PFSK-1 (cell line): ENCODE measurements around the gene MYO7A.

Experiments used
- POLR2AphosphoS5 ChIP-seq: IDR thresholded peaks from 2 replicates; pipeline ENCODE4 v1.6.1; 2012; ENCODE audit warnings: low read depth, mild to moderate bottlenecking, control low read depth, low read length, moderate library complexity
- SIN3A ChIP-seq: IDR thresholded peaks from 2 replicates; pipeline ENCODE4 v1.6.1; 2012; ENCODE audit warnings: mild to moderate bottlenecking, low read length, moderate library complexity, borderline replicate concordance; ENCODE audit not compliant: insufficient read depth
- TAF1 ChIP-seq: IDR thresholded peaks from 2 replicates; pipeline ENCODE4 v1.6.1; 2012; ENCODE audit warnings: low read length, control low read depth, borderline replicate concordance; ENCODE audit not compliant: insufficient read depth
- TF ChIP-seq, protein P1 (sequence below), 2 experiments: IDR thresholded peaks; 2 replicates each; pipeline versions ENCODE4 v1.6.1 to v1.8.0; 2011 to 2012; ENCODE audit warnings: low read depth in 2 of 2, low read length in 2 of 2, control low read depth in 1 of 2, inconsistent platforms in 1 of 2, mild to moderate bottlenecking in 1 of 2, moderate library complexity in 1 of 2; ENCODE audit not compliant: insufficient read depth in 1 of 2

DNA sequence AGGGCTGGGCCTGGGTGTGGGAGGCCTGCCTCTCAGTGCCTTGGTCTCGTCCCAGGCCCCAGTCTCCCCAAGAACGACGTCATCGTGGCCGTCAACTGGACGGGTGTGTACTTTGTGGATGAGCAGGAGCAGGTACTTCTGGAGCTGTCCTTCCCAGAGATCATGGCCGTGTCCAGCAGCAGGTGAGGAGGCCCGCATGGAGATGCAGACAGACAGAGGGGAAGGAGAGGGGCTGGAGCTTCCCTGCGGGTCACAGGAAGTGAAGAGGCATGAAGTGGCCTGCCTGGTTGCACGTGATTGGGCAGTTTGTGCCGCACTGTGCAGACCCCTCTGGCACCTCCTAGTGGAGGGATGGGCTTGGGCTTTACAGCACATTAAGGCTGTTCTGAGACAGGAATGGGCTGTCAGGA is 70.4 kb downstream of the MYO7A start:
- TF ChIP-seq, protein P1, sequence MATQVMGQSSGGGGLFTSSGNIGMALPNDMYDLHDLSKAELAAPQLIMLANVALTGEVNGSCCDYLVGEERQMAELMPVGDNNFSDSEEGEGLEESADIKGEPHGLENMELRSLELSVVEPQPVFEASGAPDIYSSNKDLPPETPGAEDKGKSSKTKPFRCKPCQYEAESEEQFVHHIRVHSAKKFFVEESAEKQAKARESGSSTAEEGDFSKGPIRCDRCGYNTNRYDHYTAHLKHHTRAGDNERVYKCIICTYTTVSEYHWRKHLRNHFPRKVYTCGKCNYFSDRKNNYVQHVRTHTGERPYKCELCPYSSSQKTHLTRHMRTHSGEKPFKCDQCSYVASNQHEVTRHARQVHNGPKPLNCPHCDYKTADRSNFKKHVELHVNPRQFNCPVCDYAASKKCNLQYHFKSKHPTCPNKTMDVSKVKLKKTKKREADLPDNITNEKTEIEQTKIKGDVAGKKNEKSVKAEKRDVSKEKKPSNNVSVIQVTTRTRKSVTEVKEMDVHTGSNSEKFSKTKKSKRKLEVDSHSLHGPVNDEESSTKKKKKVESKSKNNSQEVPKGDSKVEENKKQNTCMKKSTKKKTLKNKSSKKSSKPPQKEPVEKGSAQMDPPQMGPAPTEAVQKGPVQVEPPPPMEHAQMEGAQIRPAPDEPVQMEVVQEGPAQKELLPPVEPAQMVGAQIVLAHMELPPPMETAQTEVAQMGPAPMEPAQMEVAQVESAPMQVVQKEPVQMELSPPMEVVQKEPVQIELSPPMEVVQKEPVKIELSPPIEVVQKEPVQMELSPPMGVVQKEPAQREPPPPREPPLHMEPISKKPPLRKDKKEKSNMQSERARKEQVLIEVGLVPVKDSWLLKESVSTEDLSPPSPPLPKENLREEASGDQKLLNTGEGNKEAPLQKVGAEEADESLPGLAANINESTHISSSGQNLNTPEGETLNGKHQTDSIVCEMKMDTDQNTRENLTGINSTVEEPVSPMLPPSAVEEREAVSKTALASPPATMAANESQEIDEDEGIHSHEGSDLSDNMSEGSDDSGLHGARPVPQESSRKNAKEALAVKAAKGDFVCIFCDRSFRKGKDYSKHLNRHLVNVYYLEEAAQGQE (IDR thresholded peaks at IDR 0.05; ENCODE audit: insufficient read depth in 1 of 2, low read depth in 2 of 2, low read length in 2 of 2): no peak
- TF ChIP-seq TAF1 (no peak), SIN3A (no peak), POLR2AphosphoS5 (no peak)
